ENCODE results near the gene SUPT3H.

Gene SUPT3H

GRCh38 chr6:45024610-45025009 is 353.1 kb downstream of the SUPT3H start:
- Mint-ChIP-seq H3K4me1 (ENCODE audit: low read depth) (peaks cover 9% of the 10 kb centered on the region), H3K9me3 (peaks cover 26% of the 10 kb centered on the region), H3K27ac (no peak overlapping the region), H3K36me3 (ENCODE audit: low read depth) (peaks cover 12% of the 10 kb centered on the region), H3K27me3 (ENCODE audit: low read depth) (no peaks in the 10 kb centered on the region), H3K4me3 (no peak overlapping the region)

- Mint-ChIP-seq H3K4me1 (ENCODE audit: low read depth) (peaks cover 9% of the 10 kb centered on the region), H3K27ac (no peak overlapping the region), H3K4me3 (no peak overlapping the region), H3K9me3 (peaks cover 15% of the 10 kb centered on the region), H3K36me3 (ENCODE audit: low read depth) (peaks cover 11% of the 10 kb centered on the region), H3K27me3 (ENCODE audit: low read depth) (no peaks in the 10 kb centered on the region)
These were observed 356.1 kb downstream of the SUPT3H start for GRCh38 chr6:45021676-45022075.

- Mint-ChIP-seq H3K4me1 (ENCODE audit: low read depth) (peaks cover 10% of the 10 kb centered on the region), H3K4me3 (no peak overlapping the region), H3K36me3 (ENCODE audit: low read depth) (peaks cover 24% of the 10 kb centered on the region), H3K27me3 (ENCODE audit: low read depth) (no peaks in the 10 kb centered on the region), H3K9me3 (peaks cover 20% of the 10 kb centered on the region), H3K27ac (no peak overlapping the region)
These were observed 365.0 kb downstream of the SUPT3H start for GRCh38 chr6:45012687-45013086.

GRCh38 chr6:45009576-45009975 is 368.2 kb downstream of the SUPT3H start:
- no peaks in the 10 kb centered on the region for H3K27me3 Mint-ChIP-seq (ENCODE audit: low read depth)
- no peak overlapping the region for H3K27ac Mint-ChIP-seq

DNA sequence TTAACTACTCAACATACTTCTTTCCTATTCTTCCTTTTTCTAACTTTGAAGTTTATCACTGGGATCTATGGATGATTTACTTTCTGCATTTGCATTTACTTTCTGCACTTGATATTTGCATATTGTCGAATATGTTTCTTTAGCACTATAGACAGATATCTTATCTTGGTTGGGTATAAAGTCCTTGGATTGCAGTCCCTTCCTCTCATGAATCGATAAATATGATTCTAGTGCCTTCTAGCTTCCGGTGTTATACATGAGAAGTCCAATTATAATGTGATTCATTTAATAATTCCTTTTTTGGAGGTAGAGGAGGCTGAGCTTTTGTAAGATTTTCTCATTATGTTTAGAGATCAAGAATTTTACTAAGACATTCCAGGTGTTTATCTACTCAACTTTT is 370.8 kb downstream of the SUPT3H start:
- Mint-ChIP-seq H3K27me3 (ENCODE audit: low read depth) (no peaks in the 10 kb centered on the region), H3K4me1 (ENCODE audit: low read depth) (peaks cover 24% of the 10 kb centered on the region), H3K27ac (no peak overlapping the region), H3K4me3 (no peak overlapping the region), H3K9me3 (peaks cover 25% of the 10 kb centered on the region), H3K36me3 (ENCODE audit: low read depth) (peaks cover 14% of the 10 kb centered on the region)

More at GRCh38 chr6:45009576-45009975, 368.2 kb downstream of the SUPT3H start:
- H3K4me1 Mint-ChIP-seq (ENCODE audit: low read depth), result peaks cover 13% of the 10 kb centered on the region
- peaks cover 32% of the 10 kb centered on the region for H3K9me3 Mint-ChIP-seq
- H3K36me3 Mint-ChIP-seq (ENCODE audit: low read depth), result peaks cover 26% of the 10 kb centered on the region
- H3K4me3 Mint-ChIP-seq, result no peak overlapping the region

DNA sequence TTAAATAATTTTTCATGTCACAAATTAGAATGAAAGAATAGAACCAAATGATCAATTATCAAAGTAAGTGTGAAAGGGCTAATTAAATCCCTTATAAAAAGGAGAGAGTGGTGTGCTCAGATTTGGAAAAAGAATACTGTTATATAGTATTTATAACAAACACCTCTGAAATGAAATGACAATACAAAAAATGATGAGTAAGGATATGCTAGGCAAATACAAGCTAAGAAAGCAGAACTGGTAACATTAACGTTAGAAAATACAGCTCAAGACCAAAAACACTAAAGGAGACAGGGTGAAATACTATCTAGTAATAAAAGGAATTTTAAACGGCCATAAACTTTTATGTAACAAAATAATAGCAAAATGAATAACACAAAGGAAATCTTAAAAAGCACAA is 373.8 kb downstream of the SUPT3H start:
- H3K4me3 Mint-ChIP-seq, result no peak overlapping the region
- no peak overlapping the region for H3K27ac Mint-ChIP-seq
- H3K4me1 Mint-ChIP-seq (ENCODE audit: low read depth), result peaks cover 31% of the 10 kb centered on the region

GRCh38 chr6:45003387-45003786 is 374.3 kb downstream of the SUPT3H start:
- Mint-ChIP-seq H3K36me3 (ENCODE audit: low read depth) (peaks cover 1% of the 10 kb centered on the region), H3K4me3 (no peak overlapping the region), H3K9me3 (peaks cover 11% of the 10 kb centered on the region), H3K27ac (peak overlapping the region; percentile 18), H3K27me3 (ENCODE audit: low read depth) (no peaks in the 10 kb centered on the region), H3K4me1 (ENCODE audit: low read depth) (peaks cover 31% of the 10 kb centered on the region)

More for the DNA sequence above, 373.8 kb downstream of the SUPT3H start:
- no peaks in the 10 kb centered on the region for H3K27me3 Mint-ChIP-seq (ENCODE audit: low read depth)
- H3K36me3 Mint-ChIP-seq (ENCODE audit: low read depth), result peaks cover 1% of the 10 kb centered on the region
- peaks cover 11% of the 10 kb centered on the region for H3K9me3 Mint-ChIP-seq

GRCh38 chr6:45002390-45003105 is 375.2 kb downstream of the SUPT3H start:
- Mint-ChIP-seq H3K4me3 (no peak overlapping the region), H3K9me3 (peaks cover 11% of the 10 kb centered on the region), H3K27ac (peak overlapping the region; percentile 86), H3K27me3 (ENCODE audit: low read depth) (no peaks in the 10 kb centered on the region), H3K4me1 (ENCODE audit: low read depth) (peaks cover 31% of the 10 kb centered on the region), H3K36me3 (ENCODE audit: low read depth) (peaks cover 1% of the 10 kb centered on the region)

- H3K27me3 Mint-ChIP-seq (ENCODE audit: low read depth), result no peaks in the 10 kb centered on the region
- H3K27ac Mint-ChIP-seq, result peak overlapping the region; percentile 86
These were observed 376.1 kb downstream of the SUPT3H start for GRCh38 chr6:45001663-45002062.

DNA sequence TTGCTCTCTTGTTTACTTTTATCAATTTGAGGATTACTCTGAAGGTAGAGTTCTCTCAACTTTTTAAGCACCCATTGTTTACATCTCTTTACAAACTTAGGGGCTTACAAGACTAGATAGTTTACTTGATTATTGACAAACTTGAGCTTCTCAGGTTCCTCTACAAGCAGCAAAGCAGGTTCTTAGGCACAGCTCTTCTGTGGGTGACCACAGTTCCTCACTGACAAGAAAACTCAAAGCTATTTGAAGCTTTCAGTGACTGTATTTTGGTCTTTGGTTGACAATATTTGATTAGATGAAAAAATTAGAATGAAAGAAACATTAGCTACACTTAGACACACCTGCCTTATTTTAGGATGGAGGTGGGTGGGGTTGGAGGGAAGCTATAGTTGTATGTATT is 376.9 kb downstream of the SUPT3H start:
- Mint-ChIP-seq H3K9me3 (peaks cover under 1% of the 10 kb centered on the region), H3K27ac (peak overlapping the region; percentile 86)

More at GRCh38 chr6:45001663-45002062, 376.1 kb downstream of the SUPT3H start:
- H3K9me3 Mint-ChIP-seq, result peaks cover 8% of the 10 kb centered on the region
- H3K4me3 Mint-ChIP-seq, result peak overlapping the region; percentile 25
- peaks cover 31% of the 10 kb centered on the region for H3K4me1 Mint-ChIP-seq (ENCODE audit: low read depth)
- peaks cover 1% of the 10 kb centered on the region for H3K36me3 Mint-ChIP-seq (ENCODE audit: low read depth)

DNA sequence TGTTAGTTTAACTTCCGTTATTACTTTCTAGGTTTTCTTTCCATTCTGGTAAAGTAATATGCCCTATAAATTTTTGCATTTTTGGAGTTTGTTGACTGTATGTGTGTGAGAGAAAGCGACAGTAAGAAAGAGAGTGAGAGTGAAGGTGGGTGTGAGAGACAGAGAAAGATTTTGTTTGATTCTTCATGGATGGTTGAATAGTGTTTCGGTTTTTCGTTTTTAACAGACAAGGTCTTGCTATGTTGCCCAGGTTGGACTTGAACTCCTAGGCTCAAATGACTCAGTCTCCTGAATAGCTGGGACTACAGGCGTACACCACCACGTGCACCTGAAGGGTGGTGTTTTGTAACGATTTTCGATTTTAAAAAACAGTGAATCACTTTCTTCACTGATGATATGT is 378.7 kb downstream of the SUPT3H start:
- Mint-ChIP-seq H3K36me3 (ENCODE audit: low read depth) (no peaks in the 10 kb centered on the region), H3K4me1 (ENCODE audit: low read depth) (peaks cover 29% of the 10 kb centered on the region), H3K9me3 (no peaks in the 10 kb centered on the region), H3K27ac (no peak overlapping the region), H3K4me3 (no peak overlapping the region), H3K27me3 (ENCODE audit: low read depth) (no peaks in the 10 kb centered on the region)

More for the DNA sequence above, 376.9 kb downstream of the SUPT3H start:
- Mint-ChIP-seq H3K36me3 (ENCODE audit: low read depth) (no peaks in the 10 kb centered on the region), H3K4me1 (ENCODE audit: low read depth) (peaks cover 29% of the 10 kb centered on the region), H3K4me3 (no peak overlapping the region), H3K27me3 (ENCODE audit: low read depth) (no peaks in the 10 kb centered on the region)

GRCh38 chr6:44995486-44996132 is 382.1 kb downstream of the SUPT3H start:
- H3K36me3 Mint-ChIP-seq (ENCODE audit: low read depth), result peaks cover 2% of the 10 kb centered on the region
- peaks cover 5% of the 10 kb centered on the region for H3K4me1 Mint-ChIP-seq (ENCODE audit: low read depth)
- no peak overlapping the region for H3K27ac Mint-ChIP-seq
- H3K9me3 Mint-ChIP-seq, result no peaks in the 10 kb centered on the region
- H3K27me3 Mint-ChIP-seq (ENCODE audit: low read depth), result no peaks in the 10 kb centered on the region
- H3K4me3 Mint-ChIP-seq, result no peak overlapping the region

DNA sequence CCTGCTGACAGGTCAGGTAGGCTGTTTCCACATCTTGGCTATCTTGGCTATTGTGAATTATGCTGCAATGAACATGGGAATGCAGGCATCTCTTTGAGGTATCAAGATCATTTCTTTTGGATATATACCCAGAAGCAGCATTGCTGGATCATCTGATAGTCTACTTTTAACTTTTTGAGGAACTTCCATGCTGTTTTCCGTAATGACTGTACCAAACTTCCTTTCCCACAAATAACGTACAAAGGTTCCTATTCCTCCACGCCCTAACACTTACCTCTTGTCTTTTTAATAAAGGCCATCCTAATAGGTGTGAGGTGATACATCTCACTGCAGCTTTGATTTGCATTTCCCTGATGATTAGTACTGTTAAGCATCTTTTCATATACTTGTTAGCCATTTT is 388.3 kb downstream of the SUPT3H start:
- H3K36me3 Mint-ChIP-seq (ENCODE audit: low read depth), result peaks cover 3% of the 10 kb centered on the region
- no peak overlapping the region for H3K4me3 Mint-ChIP-seq
- no peaks in the 10 kb centered on the region for H3K9me3 Mint-ChIP-seq
- H3K27ac Mint-ChIP-seq, result no peak overlapping the region
- no peaks in the 10 kb centered on the region for H3K27me3 Mint-ChIP-seq (ENCODE audit: low read depth)
- H3K4me1 Mint-ChIP-seq (ENCODE audit: low read depth), result no peaks in the 10 kb centered on the region

- Mint-ChIP-seq H3K9me3 (no peaks in the 10 kb centered on the region), H3K27me3 (ENCODE audit: low read depth) (no peaks in the 10 kb centered on the region), H3K27ac (no peak overlapping the region), H3K4me3 (no peak overlapping the region), H3K36me3 (ENCODE audit: low read depth) (peaks cover 4% of the 10 kb centered on the region), H3K4me1 (ENCODE audit: low read depth) (peaks cover 6% of the 10 kb centered on the region)
These were observed 392.7 kb downstream of the SUPT3H start for GRCh38 chr6:44985006-44985405.

Measured in T-helper 1 cell treated with Interleukin-12 subunit alpha and Interleukin-12 subunit beta and Interleukin-4 antibody, amounts not matched to agents 30 μg/mL and 1 μg/mL, for 36 hours (primary cell).